H9 (cell line): Measurements from ENCODE around the gene PIP4K2A. TPM values are rescaled to one million over a fixed set of nuclear protein-coding genes. Genes with fewer than 3 reads are reported as not detected.

ENCODE experiments used
- DNase-seq: peaks from one replicate; pipeline ENCODE4 v3.0.0-alpha.2; 2017
- H2AFZ ChIP-seq: one replicate; pipeline ENCODE4 v1.6.1; 2013; ENCODE audit warnings: mild to moderate bottlenecking, low read length, control low read depth, moderate library complexity
- H2AK5ac ChIP-seq: 2 replicates; pipeline ENCODE4 v1.6.1; 2013; ENCODE audit warnings: low read length, control low read depth, mixed read lengths; ENCODE audit not compliant: insufficient read length
- H2BK120ac ChIP-seq: one replicate; pipeline ENCODE4 v1.6.1; 2013; ENCODE audit warnings: low read depth, mild to moderate bottlenecking, low read length, control low read depth, inconsistent platforms; ENCODE audit not compliant: poor library complexity, severe bottlenecking
- H2BK12ac ChIP-seq: 2 replicates; pipeline ENCODE4 v1.6.1; 2013; ENCODE audit warnings: low read length, control low read depth, mixed read lengths, low read depth; ENCODE audit not compliant: insufficient read length
- H2BK15ac ChIP-seq: 2 replicates; pipeline ENCODE4 v1.6.1; 2013; ENCODE audit warnings: low read depth, low read length, control low read depth
- H2BK20ac ChIP-seq: one replicate; pipeline ENCODE4 v1.6.1; 2013; ENCODE audit warnings: low read depth, mild to moderate bottlenecking, low read length, control low read depth, inconsistent platforms; ENCODE audit not compliant: poor library complexity, severe bottlenecking
- H2BK5ac ChIP-seq: 2 replicates; pipeline ENCODE4 v1.6.1; 2013; ENCODE audit warnings: low read length, control low read depth, mixed read lengths; ENCODE audit not compliant: insufficient read length
- H3K14ac ChIP-seq: 2 replicates; pipeline ENCODE4 v1.6.1; 2013; ENCODE audit warnings: low read length, control low read depth; ENCODE audit not compliant: insufficient read depth
- H3K18ac ChIP-seq: 2 replicates; pipeline ENCODE4 v1.6.1; 2013; ENCODE audit warnings: low read depth, mild to moderate bottlenecking, mixed read lengths, low read length, control low read depth; ENCODE audit not compliant: insufficient read length
- H3K23ac ChIP-seq: 2 replicates; pipeline ENCODE4 v1.6.1; 2013; ENCODE audit warnings: low read length, control low read depth, mixed read lengths, low read depth; ENCODE audit not compliant: insufficient read length
- H3K23me2 ChIP-seq: 2 replicates; pipeline ENCODE4 v1.6.1; 2013; ENCODE audit warnings: low read depth, mild to moderate bottlenecking, mixed read lengths, low read length, control low read depth; ENCODE audit not compliant: insufficient read length, poor library complexity, severe bottlenecking
- H3K27ac ChIP-seq: 2 replicates; pipeline ENCODE4 v1.5.1; 2013; ENCODE audit warnings: low read length, control low read depth, mixed read lengths, low read depth; ENCODE audit not compliant: insufficient read length
- H3K27me3 ChIP-seq: 2 replicates; pipeline ENCODE4 v1.6.1; 2013; ENCODE audit warnings: low read length, control low read depth, inconsistent platforms; ENCODE audit not compliant: insufficient read depth
- H3K4ac ChIP-seq: 2 replicates; pipeline ENCODE4 v1.6.1; 2013; ENCODE audit warnings: low read depth, mild to moderate bottlenecking, control low read depth, inconsistent platforms, low read length, moderate library complexity
- H3K4me1 ChIP-seq: 2 replicates; pipeline ENCODE4 v1.6.1; 2013; ENCODE audit warnings: low read length, control low read depth, inconsistent platforms; ENCODE audit not compliant: insufficient read depth
- H3K4me2 ChIP-seq: 2 replicates; pipeline ENCODE4 v1.6.1; 2013; ENCODE audit warnings: low read length, control low read depth, mixed read lengths; ENCODE audit not compliant: insufficient read length, insufficient read depth
- H3K56ac ChIP-seq: 2 replicates; pipeline ENCODE4 v1.6.1; 2013; ENCODE audit warnings: low read depth, mild to moderate bottlenecking, mixed read lengths, low read length, control low read depth; ENCODE audit not compliant: insufficient read length
- H3K79me1 ChIP-seq: 2 replicates; pipeline ENCODE4 v1.6.1; 2013; ENCODE audit warnings: low read depth, mild to moderate bottlenecking, moderate library complexity, low read length, control low read depth, inconsistent platforms; ENCODE audit not compliant: insufficient read depth, poor library complexity, severe bottlenecking
- H3K79me2 ChIP-seq: 2 replicates; pipeline ENCODE4 v1.6.1; 2013; ENCODE audit warnings: low read length, control low read depth, inconsistent platforms; ENCODE audit not compliant: insufficient read depth
- H3K9ac ChIP-seq: 2 replicates; pipeline ENCODE4 v1.6.1; 2013; ENCODE audit warnings: low read length, control low read depth, mixed read lengths; ENCODE audit not compliant: insufficient read length; ENCODE audit errors: extremely low read depth
- H3K9me3 ChIP-seq: one replicate; pipeline ENCODE4 v1.6.1; 2013; ENCODE audit warnings: low read depth, low read length, inconsistent platforms; ENCODE audit not compliant: control insufficient read depth
- H3T11ph ChIP-seq: one replicate; pipeline ENCODE4 v1.6.1; 2013; ENCODE audit warnings: mild to moderate bottlenecking, low read length, control low read depth, inconsistent platforms
- H4K20me1 ChIP-seq: one replicate; pipeline ENCODE4 v1.6.1; 2013; ENCODE audit not compliant: control insufficient read depth, insufficient read length, insufficient read depth
- H4K5ac ChIP-seq: 2 replicates; pipeline ENCODE4 v1.6.1; 2013; ENCODE audit warnings: low read depth, mild to moderate bottlenecking, mixed read lengths, low read length, control low read depth; ENCODE audit not compliant: insufficient read length
- H4K8ac ChIP-seq: replicated peaks from 2 replicates; pipeline ENCODE4 v1.6.1; 2013; ENCODE audit warnings: low read length, control low read depth, mixed read lengths, low read depth; ENCODE audit not compliant: insufficient read length
- H4K91ac ChIP-seq: 2 replicates; pipeline ENCODE4 v1.6.1; 2013; ENCODE audit warnings: low read depth, mild to moderate bottlenecking, moderate library complexity, mixed read lengths, low read length, control low read depth; ENCODE audit not compliant: insufficient read length
- H3K27ac Mint-ChIP-seq, 3 experiments: 2 replicates in 2 of 3; 3 replicates in 1 of 3; pipeline ENCODE4 v1.8.0; 2020 to 2021; ENCODE audit warnings: mixed read lengths in 3 of 3, mild to moderate bottlenecking in 1 of 3, moderate library complexity in 1 of 3
- H3K27me3 Mint-ChIP-seq: 2 replicates; pipeline ENCODE4 v1.8.0; 2021; ENCODE audit warnings: low read depth, mild to moderate bottlenecking, moderate library complexity, mixed read lengths
- H3K36me3 Mint-ChIP-seq, 3 experiments: 2 replicates in 2 of 3; 3 replicates in 1 of 3; pipeline ENCODE4 v1.8.0; 2020 to 2021; ENCODE audit warnings: low read depth in 3 of 3, mixed read lengths in 3 of 3; ENCODE audit not compliant: insufficient read depth in 1 of 3
- H3K4me1 Mint-ChIP-seq, 2 experiments: 2 replicates each; pipeline ENCODE4 v1.8.0; 2020; ENCODE audit warnings: mixed read lengths in 2 of 2
- H3K4me3 Mint-ChIP-seq, 2 experiments: 2 replicates in 1 of 2; 3 replicates in 1 of 2; pipeline ENCODE4 v1.8.0; 2020 to 2021; ENCODE audit warnings: mild to moderate bottlenecking in 2 of 2, mixed read lengths in 2 of 2, moderate library complexity in 1 of 2
- H3K9me3 Mint-ChIP-seq, 2 experiments: 2 replicates in 1 of 2; 3 replicates in 1 of 2; pipeline ENCODE4 v1.8.0; 2020; ENCODE audit warnings: mild to moderate bottlenecking in 2 of 2, mixed read lengths in 2 of 2, moderate library complexity in 1 of 2
- CTCF ChIP-seq: fragments of 200-600 bp; sonication (generic); conservative IDR thresholded peaks from 3 replicates; pipeline ENCODE4 v1.8.0; 2021; ENCODE audit warnings: antibody characterized with exemption, mild to moderate bottlenecking
- WGBS: extraction: QIAGEN DNeasy Blood & Tissue Kit; methylation state at CpG from one replicate; pipeline ENCODE4 v1.1.7; 2013; ENCODE audit warnings: missing lambda C conversion rate, low lambda C conversion rate, mixed read lengths; ENCODE audit not compliant: insufficient read length; ENCODE audit errors: extremely low coverage; 5-methylcytosine and 5-hydroxymethylcytosine counted together
- total RNA-seq: library from RNA; stranded (reverse); gene quantifications from 2 replicates; pipeline ENCODE4 v1.2.1, GENCODE V29; 2021

PIP4K2A gene
- total RNA-seq, 1 experiment from 2014 or later, result 33.6 TPM

- no peak for TF ChIP-seq CTCF
- Histone ChIP-seq H3K4me2 (no peak overlapping the region), H3T11ph (no peak overlapping the region), H3K23ac (no peak overlapping the region), H3K79me2 (no peaks in the 10 kb centered on the region), H4K91ac (no peak overlapping the region), H2AK5ac (no peak overlapping the region), H3K18ac (no peak overlapping the region), H2BK5ac (no peak overlapping the region), H3K79me1 (no peaks in the 10 kb centered on the region), H3K9ac (no peak overlapping the region), H2BK20ac (no peak overlapping the region), H3K9me3 (no peaks in the 10 kb centered on the region), H3K27me3 (no peaks in the 10 kb centered on the region), H3K27ac (no peak overlapping the region), H4K20me1 (no peaks in the 10 kb centered on the region), H4K8ac (no peak overlapping the region), H3K14ac (no peak overlapping the region), H4K5ac (no peak overlapping the region), H3K4ac (no peak overlapping the region), H2BK120ac (no peak overlapping the region), H2BK12ac (no peak overlapping the region), H2BK15ac (no peak overlapping the region), H2AFZ (no peak overlapping the region), H3K56ac (no peak overlapping the region), H3K4me1 (no peaks in the 10 kb centered on the region), H3K23me2 (no peaks in the 10 kb centered on the region)
- Mint-ChIP-seq H3K4me3 (no peak overlapping the region), H3K9me3 (peaks cover 0 to under 1% of the 10 kb centered on the region in 2 experiments; a peak in 1 of 5 replicates), H3K4me1 (peaks cover 10 to 11% of the 10 kb centered on the region in 2 experiments), H3K36me3 (peaks cover 6 to 22% (median 16%) of the 10 kb centered on the region in 3 experiments), H3K27ac (no peak overlapping the region), H3K27me3 (no peaks in the 10 kb centered on the region)
- no CpG with 5 or more reads among the region's 6 CpGs for WGBS
- no peak for DNase-seq
Measured at GRCh38 chr10:22560913-22561239, 153.5 kb downstream of the PIP4K2A start.
